ENCODE data around the gene VSIG10L2.

- TF ChIP-seq NFIC (IDR thresholded peaks at IDR 0.05) (peak; percentile 49), EP300 (IDR thresholded peaks at IDR 0.05; ENCODE audit: borderline replicate concordance) (no peak), USF1 (IDR thresholded peaks at IDR 0.05) (no peak), YY1 (IDR thresholded peaks at IDR 0.05; ENCODE audit: low read depth) (no peak), TEAD4 (IDR thresholded peaks at IDR 0.05) (no peak), CEBPB (IDR thresholded peaks at IDR 0.05) (no peak), CREB1 (IDR thresholded peaks at IDR 0.05; ENCODE audit: low read depth) (no peak), EGR1 (IDR thresholded peaks at IDR 0.05) (no peak), FOXM1 (IDR thresholded peaks at IDR 0.05; ENCODE audit: borderline replicate concordance, low read depth) (no peak), TAF1 (IDR thresholded peaks at IDR 0.05; ENCODE audit: low read depth) (no peak), RAD21 (IDR thresholded peaks at IDR 0.05; ENCODE audit: low read depth) (no peak), REST (IDR thresholded peaks at IDR 0.05; ENCODE audit: low read depth) (no peak), ZBTB7A (IDR thresholded peaks at IDR 0.05; ENCODE audit: low read depth) (no peak)
- TF ChIP-seq, protein P1, sequence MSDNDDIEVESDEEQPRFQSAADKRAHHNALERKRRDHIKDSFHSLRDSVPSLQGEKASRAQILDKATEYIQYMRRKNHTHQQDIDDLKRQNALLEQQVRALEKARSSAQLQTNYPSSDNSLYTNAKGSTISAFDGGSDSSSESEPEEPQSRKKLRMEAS (IDR thresholded peaks at IDR 0.05): no peak
Observed at GRCh38 chr11:125952973-125953372, 7.1 kb downstream of the VSIG10L2 start.
